OCI-LY7 (cell line): ENCODE measurements around the gene MTOR. TPM values are rescaled to one million over a fixed set of nuclear protein-coding genes. Genes with fewer than 3 reads are reported as not detected.

ENCODE experiments used
- BruUV-seq: library from RNA; stranded (reverse); fragments of 400-500 nt; replicated peaks from 2 replicates; lab custom pipeline; 2021; lab: Mats Ljungman, UMichigan
- CTCF ChIA-PET: fragments of 300-600 bp; sonication (Branson Sonifier 250); formaldehyde crosslinking; loops from one replicate; lab custom pipeline; 2022; ENCODE audit warnings: antibody characterized with exemption; ENCODE audit not compliant: unreplicated experiment; lab: Charles Lee
- POLR2A ChIA-PET: fragments of 300-600 bp; sonication (Branson Sonifier 250); formaldehyde crosslinking; loops from one replicate; lab custom pipeline; 2022; ENCODE audit warnings: antibody characterized with exemption; lab: Charles Lee
- DNase-seq: peaks from one replicate; pipeline ENCODE4 v3.0.0-alpha.2; 2015; ENCODE audit warnings: low spot score
- H2AFZ ChIP-seq: fragments of 200-600 bp; sonication (generic), shearing (Covaris generic); 2 replicates; pipeline ENCODE4 v1.6.1; 2014; ENCODE audit warnings: mild to moderate bottlenecking, antibody characterized with exemption, low read length, moderate library complexity
- H3K27ac ChIP-seq: fragments of 200-600 bp; sonication (generic); 2 replicates; pipeline ENCODE4 v1.5.1; 2014; ENCODE audit warnings: mixed run types, low read depth, mild to moderate bottlenecking, moderate library complexity, low read length, inconsistent platforms; ENCODE audit not compliant: poor library complexity, severe bottlenecking
- H3K36me3 ChIP-seq: fragments of 200-600 bp; sonication (generic); 2 replicates; pipeline ENCODE4 v1.6.1; 2014; ENCODE audit warnings: mild to moderate bottlenecking, antibody characterized with exemption, low read length, moderate library complexity, mixed read lengths; ENCODE audit not compliant: insufficient read depth
- H3K4me1 ChIP-seq: fragments of 200-600 bp; sonication (generic); 2 replicates; pipeline ENCODE4 v1.5.1; 2014; ENCODE audit warnings: mild to moderate bottlenecking, low read length; ENCODE audit not compliant: insufficient read depth, poor library complexity, severe bottlenecking
- H3K4me2 ChIP-seq: fragments of 200-600 bp; sonication (generic); 2 replicates; pipeline ENCODE4 v1.6.1; 2014; ENCODE audit warnings: mild to moderate bottlenecking, low read length
- H3K4me3 ChIP-seq: fragments of 200-600 bp; sonication (generic); 2 replicates; pipeline ENCODE4 v1.5.1; 2014; ENCODE audit warnings: mild to moderate bottlenecking, low read depth, low read length; ENCODE audit not compliant: poor library complexity, severe bottlenecking
- H3K79me2 ChIP-seq: fragments of 200-600 bp; sonication (generic); 2 replicates; pipeline ENCODE4 v1.6.1; 2016; ENCODE audit warnings: low read depth, mild to moderate bottlenecking, low read length, moderate library complexity, mixed read lengths; ENCODE audit not compliant: insufficient read depth
- H3K9me2 ChIP-seq: fragments of 200-600 bp; sonication (generic); 2 replicates; pipeline ENCODE4 v1.6.1; 2016; ENCODE audit warnings: mild to moderate bottlenecking, low read length, mixed read lengths; ENCODE audit not compliant: insufficient read depth
- H3K9me3 ChIP-seq: fragments of 200-600 bp; sonication (generic); 2 replicates; pipeline ENCODE4 v1.6.1; 2014; ENCODE audit warnings: mild to moderate bottlenecking, mixed run types, low read length, mixed read lengths
- H4K20me1 ChIP-seq: fragments of 200-600 bp; sonication (generic); 2 replicates; pipeline ENCODE4 v1.6.1; 2014; ENCODE audit warnings: mild to moderate bottlenecking, antibody characterized with exemption, low read length, moderate library complexity, mixed read lengths; ENCODE audit not compliant: insufficient read depth
- EZH2phosphoT487 ChIP-seq: fragments of 200-600 bp; sonication (generic); IDR thresholded peaks from 2 replicates; pipeline ENCODE4 v1.6.1; 2018; ENCODE audit warnings: low read depth, borderline replicate concordance, mild to moderate bottlenecking, mixed run types, antibody characterized with exemption, low read length, moderate library complexity, mixed read lengths
- intact Hi-C: fragments of 100-400 bp; cut with micrococcal nuclease; formaldehyde crosslinking; loops from one replicate; pipeline ENCODE4 v1.10.0; 2022; ENCODE audit not compliant: unreplicated experiment
- total RNA-seq, 2 experiments: library from RNA; depleted of rRNA in 1 of 2; stranded (reverse); fragments of >200 nt in 1 of 2; shearing (Covaris generic) in 1 of 2; gene quantifications; 2 replicates each; pipeline ENCODE4 v1.2.3, GENCODE V29; 2014 to 2022
- TF ChIP-seq, protein P1 (sequence below): fragments of 200-600 bp; sonication (generic); conservative IDR thresholded peaks from 2 replicates; pipeline ENCODE4 v1.5.1; 2014; ENCODE audit warnings: mild to moderate bottlenecking, antibody characterized with exemption, low read length, moderate library complexity, mixed read lengths

Gene MTOR
- total RNA-seq, 2 experiments from 2014 or later: 41.1 to 58.6 TPM

DNA sequence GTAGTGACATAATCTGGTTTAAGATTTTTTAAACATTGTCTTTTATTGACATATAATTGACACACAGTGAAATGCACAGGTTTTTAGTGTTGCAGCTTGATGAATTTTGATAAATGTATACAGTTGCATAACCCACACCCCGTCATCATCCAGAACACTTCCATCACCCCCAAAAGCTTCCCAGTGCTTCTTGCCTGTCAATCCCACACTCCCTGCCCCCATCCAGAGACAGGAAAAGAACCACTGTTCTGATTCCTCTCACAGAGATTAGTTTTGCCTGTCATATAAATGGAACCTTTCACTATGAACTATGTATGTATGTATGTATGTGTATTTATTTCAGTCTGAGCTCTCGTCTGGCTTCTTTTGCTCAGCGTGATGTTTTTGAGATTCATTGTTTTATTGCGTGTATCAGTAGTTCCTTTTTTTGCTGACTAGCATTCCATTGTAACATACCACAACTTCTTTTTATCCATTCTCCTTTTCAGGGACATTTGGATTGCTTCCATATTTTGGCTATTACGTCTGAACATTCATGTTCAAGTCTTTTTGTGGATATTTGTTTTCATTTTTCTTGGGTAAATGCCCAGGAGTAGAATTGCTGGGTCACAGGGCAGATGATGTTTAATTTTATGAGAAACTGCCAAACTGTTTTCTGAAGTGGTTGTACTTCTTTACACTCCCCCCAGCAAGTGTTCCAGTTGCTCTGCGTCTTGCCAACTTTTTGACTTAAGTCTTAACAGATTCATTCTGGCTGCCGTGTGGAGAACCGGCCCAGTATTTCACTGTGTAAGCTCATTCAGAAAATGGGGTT, 19.4 kb upstream of the MTOR start:
- Histone ChIP-seq H3K27ac (peak overlapping the region; percentile 83), H3K4me2 (peak overlapping the region; percentile 83), H3K9me2 (no peaks in the 10 kb centered on the region), H3K79me2 (peaks cover 60% of the 10 kb centered on the region), H3K4me1 (peaks cover 28% of the 10 kb centered on the region), H2AFZ (0 out of 2 replicates have a peak overlapping the region, but pooled peaks have one; percentile 24), H3K9me3 (no peaks in the 10 kb centered on the region), H3K4me3 (peak overlapping the region; percentile 50), H3K36me3 (peaks cover 88% of the 10 kb centered on the region), H4K20me1 (no peaks in the 10 kb centered on the region)
- ChIA-PET CTCF (interaction anchor here (0.5 to 1.3 kb wide), 3 partner anchors 9 to 555 kb away, joined by 3 read pairs; no protein-coding TSS in a partner anchor), POLR2A (interaction anchor here (0.6 to 2.9 kb wide), 8 partner anchors 9 to 1031 kb away, joined by 3 to 10 read pairs (median 4); partner anchors contain the start of genes MTOR and UBIAD1)
- BruUV-seq: no TSS peak
- no peak for TF ChIP-seq EZH2phosphoT487
- TF ChIP-seq, protein P1, sequence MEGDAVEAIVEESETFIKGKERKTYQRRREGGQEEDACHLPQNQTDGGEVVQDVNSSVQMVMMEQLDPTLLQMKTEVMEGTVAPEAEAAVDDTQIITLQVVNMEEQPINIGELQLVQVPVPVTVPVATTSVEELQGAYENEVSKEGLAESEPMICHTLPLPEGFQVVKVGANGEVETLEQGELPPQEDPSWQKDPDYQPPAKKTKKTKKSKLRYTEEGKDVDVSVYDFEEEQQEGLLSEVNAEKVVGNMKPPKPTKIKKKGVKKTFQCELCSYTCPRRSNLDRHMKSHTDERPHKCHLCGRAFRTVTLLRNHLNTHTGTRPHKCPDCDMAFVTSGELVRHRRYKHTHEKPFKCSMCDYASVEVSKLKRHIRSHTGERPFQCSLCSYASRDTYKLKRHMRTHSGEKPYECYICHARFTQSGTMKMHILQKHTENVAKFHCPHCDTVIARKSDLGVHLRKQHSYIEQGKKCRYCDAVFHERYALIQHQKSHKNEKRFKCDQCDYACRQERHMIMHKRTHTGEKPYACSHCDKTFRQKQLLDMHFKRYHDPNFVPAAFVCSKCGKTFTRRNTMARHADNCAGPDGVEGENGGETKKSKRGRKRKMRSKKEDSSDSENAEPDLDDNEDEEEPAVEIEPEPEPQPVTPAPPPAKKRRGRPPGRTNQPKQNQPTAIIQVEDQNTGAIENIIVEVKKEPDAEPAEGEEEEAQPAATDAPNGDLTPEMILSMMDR: no peak
- DNase-seq: no peak
- intact Hi-C loops: no loop called here

DNA sequence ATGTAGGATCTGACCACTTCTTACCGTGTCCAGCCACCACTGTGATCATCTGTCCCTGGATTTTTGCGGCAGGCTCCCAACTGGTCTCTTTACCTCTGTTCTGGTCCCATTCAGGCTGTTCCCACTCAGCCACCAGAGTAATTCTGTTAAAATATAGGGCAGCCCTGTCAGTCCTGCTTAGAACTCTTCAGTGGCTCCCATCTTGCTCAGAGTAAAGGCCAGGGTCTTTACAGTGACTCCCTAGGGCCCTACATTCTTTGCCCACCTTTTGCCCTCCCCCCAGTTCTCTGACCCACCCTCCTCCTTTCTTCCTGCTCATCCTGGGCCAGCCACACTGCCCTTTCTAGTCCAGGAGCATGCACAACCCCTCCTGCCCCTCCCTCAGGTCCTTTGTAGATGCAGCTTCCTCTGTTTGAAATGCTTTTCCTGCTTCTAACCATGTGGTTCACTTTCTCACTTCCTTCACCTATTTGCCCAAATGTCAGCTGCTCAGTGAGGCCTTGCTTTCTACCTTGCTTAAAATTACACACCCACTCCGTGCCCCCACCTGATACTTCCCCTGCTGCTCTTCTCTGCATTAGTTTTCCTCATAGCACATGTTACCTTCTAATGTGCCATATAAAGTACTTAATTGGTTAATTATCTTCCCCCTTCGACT, 18.5 kb upstream of the MTOR start:
- POLR2A ChIA-PET: interaction anchor here (0.6 to 2.9 kb wide), 8 partner anchors 9 to 1030 kb away, joined by 3 to 10 read pairs (median 4); partner anchors contain the start of genes MTOR and UBIAD1
- no peaks in the 10 kb centered on the region for H3K9me3 ChIP-seq
- peaks cover 33% of the 10 kb centered on the region for H3K4me1 ChIP-seq
- CTCF ChIA-PET: interaction anchor here (0.6 to 1.3 kb wide), 4 partner anchors 10 to 761 kb away, joined by 3 to 7 read pairs (median 4); no protein-coding TSS in a partner anchor
- H4K20me1 ChIP-seq: no peaks in the 10 kb centered on the region
- TF ChIP-seq, protein P1: no peak
- TF ChIP-seq EZH2phosphoT487: no peak
- H3K4me2 ChIP-seq: peak overlapping the region; percentile 83
- H3K36me3 ChIP-seq: peaks cover 88% of the 10 kb centered on the region
- intact Hi-C loops: no loop called here
- H3K9me2 ChIP-seq: no peaks in the 10 kb centered on the region
- 0 out of 2 replicates have a peak overlapping the region, but pooled peaks have one; percentile 24 for H2AFZ ChIP-seq
- H3K27ac ChIP-seq: peak overlapping the region; percentile 83
- peak; percentile 80 for DNase-seq
- peak overlapping the region; percentile 50 for H3K4me3 ChIP-seq
- H3K79me2 ChIP-seq: peaks cover 69% of the 10 kb centered on the region
- no TSS peak for BruUV-seq
